GM21360 (cell line): ENCODE results near the gene TOMT.
A peak's percentile ranks its signal among the peaks of the same experiment; 100 is the strongest.

Source experiments
- ATAC-seq: cut with Tn5 transposase; IDR thresholded peaks from one replicate; pipeline ENCODE4 v1.9.1; 2021; ENCODE audit warnings: mild to moderate bottlenecking, moderate library complexity; ENCODE audit not compliant: unreplicated experiment

The TOMT gene, protein sequence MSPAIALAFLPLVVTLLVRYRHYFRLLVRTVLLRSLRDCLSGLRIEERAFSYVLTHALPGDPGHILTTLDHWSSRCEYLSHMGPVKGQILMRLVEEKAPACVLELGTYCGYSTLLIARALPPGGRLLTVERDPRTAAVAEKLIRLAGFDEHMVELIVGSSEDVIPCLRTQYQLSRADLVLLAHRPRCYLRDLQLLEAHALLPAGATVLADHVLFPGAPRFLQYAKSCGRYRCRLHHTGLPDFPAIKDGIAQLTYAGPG

DNA sequence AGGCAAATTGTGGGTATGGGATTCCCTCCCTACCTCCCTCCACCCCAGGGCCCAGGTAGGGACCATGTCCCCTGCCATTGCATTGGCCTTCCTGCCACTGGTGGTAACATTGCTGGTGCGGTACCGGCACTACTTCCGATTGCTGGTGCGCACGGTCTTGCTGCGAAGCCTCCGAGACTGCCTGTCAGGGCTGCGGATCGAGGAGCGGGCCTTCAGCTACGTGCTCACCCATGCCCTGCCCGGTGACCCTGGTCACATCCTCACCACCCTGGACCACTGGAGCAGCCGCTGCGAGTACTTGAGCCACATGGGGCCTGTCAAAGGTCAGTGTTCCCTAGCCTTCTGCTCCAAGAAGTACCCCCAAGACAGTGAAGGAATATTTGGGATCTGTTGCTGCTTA is at the start of gene TOMT:
TOMT (plus strand) TSS at position 37 of the 400 bp plus-strand sequence; CDS start at position 65, 28 bp downstream.
- no peak for ATAC-seq

DNA sequence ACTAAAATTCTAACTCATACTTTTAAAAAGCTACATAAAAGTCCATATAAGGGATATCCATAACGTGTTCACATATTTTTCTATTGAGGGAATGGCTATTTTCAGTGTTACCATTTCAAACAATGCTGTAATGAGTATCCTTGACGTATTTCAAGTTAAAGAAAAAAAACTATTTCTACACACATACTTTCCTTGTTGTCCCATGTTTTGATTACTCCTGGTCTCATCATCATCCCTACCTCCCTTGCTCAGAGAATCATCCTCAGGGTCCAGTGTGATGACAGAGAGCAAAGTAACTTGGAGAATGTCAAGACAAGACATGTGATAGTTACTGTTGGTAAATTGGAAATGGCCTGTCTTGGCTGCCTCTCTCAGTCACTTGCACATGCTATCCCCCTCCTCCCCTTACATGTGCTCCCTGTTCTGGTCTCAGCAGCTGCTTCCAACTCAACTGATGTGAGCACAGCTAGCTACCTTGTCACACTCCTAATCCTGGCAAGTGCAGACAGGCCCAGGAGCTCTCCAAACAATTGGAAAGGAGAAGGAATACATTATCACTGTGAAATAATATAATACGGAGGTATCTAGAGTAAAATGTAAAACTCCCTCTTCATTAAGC is 47.2 kb upstream of the TOMT start:
- ATAC-seq: no peak

DNA sequence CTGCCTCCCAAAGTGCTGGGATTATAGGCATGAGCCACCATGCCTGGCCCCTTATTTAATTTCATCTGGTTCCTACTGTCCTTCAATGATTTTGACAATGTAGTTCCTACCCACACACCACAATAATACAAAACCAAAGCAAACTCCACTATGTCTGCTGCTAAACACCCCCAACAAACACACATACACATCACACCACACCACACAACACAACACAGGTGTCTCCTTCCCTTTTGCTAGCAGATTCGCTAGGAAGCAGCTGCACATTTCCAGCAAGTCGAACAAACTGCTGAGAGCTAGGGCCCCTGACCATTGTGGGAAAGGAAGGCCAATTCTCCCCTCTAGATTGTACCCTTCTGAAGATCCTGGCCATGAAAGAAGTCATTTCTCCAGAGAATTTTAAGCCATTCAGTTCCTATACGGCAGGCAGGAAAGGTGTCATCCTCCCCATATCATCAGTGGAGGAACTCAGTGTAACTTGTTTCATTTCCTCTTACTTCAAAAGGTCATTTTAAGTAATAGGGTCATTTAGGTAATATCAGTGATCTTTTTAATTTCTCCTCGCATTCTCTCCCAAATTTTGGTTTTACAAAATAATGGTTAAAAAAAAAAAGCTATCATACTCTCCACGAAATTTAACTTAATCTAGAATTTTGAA is 43.9 kb upstream of the TOMT start:
- no peak for ATAC-seq

DNA sequence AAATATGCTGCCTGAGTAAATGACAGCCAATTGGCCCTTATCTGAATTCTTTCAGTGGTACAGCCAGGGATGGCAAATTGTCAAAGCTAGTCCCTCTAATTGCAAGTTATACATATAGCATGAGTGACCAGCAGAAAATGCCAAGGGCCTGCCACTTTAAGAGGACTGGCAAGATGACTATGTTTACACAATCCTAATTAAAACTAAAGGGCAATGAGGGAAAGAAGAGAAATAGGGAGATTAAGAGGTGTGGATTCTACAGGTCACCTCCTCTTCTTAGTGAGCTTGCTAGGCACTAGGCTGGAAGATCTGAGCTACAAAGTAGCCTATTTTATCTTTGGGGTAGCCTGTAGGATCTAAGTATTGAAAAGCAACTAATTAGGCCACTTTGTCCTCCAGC is 38.9 kb upstream of the TOMT start:
- no peak for ATAC-seq

DNA sequence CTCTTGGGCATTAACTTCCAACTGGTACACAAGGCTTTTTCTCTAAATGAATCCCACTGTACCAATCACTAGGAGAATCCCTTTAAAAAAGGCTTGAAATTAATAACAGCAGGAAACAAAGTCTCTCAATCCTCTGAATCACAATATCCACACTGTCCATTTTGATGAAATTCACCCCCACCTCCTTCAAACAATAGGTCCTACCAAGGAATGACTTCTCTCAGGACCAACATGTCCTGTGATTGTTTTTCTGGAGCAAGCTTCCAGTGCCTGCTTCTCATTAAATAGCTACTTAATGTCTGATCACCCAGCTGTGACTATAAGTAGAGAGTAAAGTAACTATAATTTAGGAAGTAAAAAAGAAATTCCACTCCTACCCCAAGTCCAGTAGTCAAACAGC is 38.5 kb upstream of the TOMT start:
- no peak for ATAC-seq

DNA sequence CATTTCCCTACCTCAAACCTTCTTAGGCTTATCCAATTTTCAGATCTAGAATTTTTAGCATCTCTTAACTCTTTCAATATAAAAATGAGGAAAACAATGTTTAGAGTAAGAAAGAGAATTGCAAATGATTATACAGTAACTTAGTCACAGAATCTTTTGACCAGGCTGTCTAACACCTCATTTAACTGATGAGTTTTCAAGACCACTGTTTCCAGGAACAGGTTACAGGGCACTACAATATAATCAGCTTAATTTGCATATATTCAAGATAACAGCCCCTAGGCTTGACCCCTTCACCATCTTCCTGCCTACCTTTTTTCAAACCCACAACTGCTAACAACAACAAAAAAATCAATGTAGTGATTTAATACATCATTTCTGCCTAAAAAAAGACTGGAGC is 38.0 kb upstream of the TOMT start:
- ATAC-seq: no peak

DNA sequence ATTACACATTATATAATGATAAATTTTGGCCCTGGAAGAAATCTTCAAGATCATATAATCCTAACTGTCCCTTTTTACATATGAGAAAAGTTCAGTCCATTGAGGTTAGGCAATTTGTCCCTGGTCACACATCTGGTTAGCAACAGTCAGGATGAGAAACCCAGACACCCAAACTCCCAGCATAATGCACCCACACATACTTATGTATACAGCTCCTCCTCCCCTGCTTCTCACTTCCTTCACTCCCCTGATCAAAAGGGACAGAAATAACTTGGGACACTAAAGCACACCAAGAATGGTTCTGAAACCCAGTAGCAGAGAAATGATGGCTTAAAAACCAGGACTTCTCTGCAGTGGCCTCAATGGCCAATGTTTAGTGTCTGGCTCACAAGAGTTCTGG is 36.5 kb upstream of the TOMT start:
- no peak for ATAC-seq

DNA sequence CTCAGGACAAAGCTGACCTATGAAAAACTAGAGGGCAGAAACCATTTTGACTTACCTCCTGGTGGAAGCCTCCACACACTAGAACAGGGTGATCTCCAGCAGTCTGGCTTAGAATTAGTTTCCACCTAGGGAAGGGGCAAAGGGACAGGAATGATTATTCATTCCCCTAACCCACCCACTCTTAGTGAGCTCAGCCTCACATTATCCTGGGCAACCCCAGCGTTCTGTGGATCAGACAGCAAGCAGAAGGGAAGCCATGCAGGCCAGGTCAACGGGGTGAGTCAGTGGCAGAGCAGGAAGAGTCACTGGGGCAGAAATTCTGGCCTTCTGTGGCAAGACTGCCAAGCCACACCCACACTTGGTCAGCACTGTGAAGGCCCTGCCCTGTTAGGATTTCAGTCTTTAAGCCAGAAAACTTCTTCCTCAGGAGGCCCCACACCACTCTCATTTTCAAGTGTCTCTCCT is 35.9 kb upstream of the TOMT start:
- peak; percentile 62 for ATAC-seq

DNA sequence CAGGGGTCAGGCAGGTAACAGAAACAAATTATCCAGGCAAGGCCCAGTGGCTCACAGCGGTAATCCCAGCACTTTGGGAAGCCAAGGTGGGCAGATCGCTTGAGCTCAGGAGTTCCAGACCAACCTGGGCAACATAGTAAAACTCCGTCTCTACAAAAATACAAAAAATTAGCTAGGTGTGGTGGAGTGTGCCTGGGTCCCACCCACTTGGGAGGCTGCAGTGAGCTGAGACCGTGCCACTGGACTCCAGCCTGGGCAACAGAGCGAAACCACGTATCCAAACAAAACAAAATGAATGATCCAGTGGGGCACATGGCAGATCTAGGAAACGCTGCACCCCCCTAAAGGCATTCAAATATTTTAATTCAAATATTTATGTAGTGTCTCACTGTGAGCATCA is 35.2 kb upstream of the TOMT start:
- no peak for ATAC-seq

DNA sequence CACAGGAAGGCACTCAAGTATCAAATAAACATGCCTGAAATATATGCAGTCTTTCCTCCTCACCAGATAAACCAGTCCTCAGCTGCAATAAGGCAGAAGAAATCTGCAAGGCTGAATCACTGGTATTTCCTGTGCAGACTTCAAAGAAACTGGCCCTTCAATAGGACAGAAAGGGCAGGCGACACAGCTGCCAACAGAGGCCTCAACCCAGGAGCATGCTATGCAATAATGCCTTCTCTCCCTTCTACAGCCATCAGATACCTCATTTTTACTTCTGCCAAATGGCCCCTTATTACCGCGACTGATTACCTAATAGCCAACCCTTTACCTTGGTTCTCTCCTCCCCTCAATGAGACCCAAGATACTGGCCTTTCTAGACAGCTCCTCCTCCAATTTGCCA is 33.4 kb upstream of the TOMT start:
- no peak for ATAC-seq

DNA sequence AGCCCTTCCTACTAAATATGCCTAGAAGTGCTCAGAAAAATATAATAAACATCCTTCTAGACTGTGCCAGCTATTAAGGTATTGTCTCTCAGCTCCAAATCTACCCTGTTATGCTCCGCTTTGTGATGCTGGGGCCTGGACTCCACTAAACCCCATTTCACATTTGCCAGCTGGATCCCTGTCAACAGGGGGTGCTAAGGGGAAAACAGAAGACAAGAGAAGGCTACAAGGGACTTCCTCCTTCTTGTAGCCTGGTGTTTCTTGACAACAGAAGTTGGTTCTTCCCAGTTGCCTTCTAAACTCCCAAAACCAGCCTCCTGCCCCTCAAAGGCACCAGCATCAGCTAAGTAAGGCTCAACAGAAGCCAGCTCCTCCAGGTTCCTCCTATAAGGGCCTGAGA is 30.6 kb upstream of the TOMT start:
- no peak for ATAC-seq

DNA sequence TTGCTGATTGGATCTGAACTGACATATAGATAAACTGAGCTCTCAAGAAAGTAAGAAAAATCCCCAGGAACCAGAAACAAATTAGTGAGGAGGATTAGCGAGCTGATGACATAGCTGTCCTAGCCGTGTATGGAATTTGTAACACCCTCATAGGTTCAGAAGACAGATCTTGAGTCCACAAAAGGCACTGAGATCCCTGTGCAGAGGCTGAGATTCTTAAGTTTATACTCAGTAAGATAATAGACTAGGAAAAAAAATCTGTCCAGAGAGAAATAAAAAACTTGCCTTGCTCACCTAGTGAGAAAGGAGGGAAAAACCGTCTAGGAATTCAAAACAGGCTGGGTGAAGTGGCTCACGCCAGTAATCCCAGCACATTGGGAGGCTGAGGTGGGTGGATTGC is 30.0 kb upstream of the TOMT start:
- ATAC-seq: no peak

DNA sequence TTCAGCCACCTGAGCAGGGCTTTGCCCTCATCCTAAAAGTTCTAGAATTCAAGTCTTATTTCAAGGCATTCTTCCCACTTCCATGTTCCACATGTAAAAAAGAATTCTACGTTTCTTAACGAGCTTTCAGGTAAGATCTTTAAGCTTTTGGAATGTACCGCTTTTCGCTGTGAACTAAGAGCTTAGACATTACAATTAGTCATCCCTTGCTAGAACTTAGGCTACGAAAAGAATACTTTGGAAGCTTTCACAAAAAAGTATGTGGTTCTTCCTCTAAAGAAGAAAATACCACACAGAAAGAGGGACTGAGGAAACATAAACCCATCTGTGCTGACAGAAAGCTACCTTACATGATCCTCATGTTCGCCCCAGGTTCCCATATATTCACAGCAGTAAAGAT is 27.2 kb upstream of the TOMT start:
- ATAC-seq: no peak

DNA sequence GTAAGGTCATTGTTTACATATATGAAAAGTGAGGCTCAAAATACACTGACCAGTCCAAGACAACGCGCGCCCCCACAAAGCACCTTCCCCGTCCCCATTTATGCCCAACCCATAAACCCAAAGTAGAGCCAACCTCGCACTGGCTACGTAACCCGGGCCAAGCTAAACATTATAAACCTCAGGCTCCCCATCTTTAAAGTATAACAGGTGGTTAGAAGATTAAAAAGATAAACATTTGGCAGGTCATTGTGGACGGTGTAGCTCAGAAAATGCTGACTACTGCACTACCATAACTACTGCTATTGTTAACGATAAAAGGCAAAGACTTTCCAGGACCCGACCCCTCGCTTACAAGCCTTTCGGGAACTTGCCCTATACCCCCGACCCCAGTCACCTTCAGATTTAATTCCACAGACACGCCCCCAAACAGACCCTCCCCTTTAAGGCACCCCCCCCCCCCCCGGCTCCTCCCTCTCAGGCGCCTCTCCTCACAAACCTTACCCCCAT is 25.9 kb upstream of the TOMT start:
- no peak for ATAC-seq

DNA sequence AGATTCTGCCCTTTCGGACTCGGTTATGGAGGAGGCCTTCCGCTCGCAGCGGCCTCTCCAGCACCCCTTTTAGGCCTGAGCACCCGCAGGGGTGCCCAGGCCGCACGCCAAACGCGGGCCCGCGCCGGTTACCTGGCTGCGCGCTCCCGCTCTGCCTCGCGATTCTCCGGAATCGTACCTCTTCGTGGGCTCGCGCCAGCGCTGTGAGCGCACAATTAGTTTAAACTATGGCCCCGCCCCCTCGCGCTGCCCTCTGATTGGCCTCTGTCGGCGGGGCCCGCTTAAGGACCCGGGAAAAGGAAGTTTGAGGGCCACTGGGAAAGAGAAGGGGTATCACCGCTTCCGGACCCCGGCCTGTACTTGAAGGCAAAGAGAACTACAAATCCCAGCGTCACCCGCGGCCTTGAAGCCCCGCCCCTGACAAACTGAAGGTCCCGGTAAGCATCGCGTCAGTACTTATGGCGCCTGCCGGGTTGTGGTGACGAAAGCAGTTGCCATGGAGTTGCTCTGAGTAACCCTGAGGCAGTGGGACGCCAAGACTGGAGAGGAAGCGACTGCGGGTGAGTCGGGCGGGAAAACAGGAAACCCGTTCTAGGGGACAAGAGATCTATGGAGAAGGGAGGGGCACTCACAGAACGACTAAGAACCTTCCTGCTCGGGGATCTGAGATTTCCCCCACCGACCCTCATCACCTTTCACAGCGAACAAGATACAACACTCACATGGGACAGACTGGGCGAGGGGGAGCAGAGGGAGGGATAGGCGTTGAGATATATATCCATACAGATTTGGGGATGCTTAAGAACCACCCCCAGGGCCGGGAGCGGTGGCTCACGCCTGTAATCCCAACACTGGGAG is 25.2 kb upstream of the TOMT start, which contains the start of the genes LRRC51 and NUMA1:
LRRC51 (plus strand) TSS at position 525 of the 858 bp plus-strand sequence. CDS start 8,234 bp downstream, outside the sequence.
NUMA1 (minus strand) TSS at position 217 of the 858 bp plus-strand sequence. CDS start 44,599 bp downstream, outside the sequence.
- peak; percentile 95 for ATAC-seq

DNA sequence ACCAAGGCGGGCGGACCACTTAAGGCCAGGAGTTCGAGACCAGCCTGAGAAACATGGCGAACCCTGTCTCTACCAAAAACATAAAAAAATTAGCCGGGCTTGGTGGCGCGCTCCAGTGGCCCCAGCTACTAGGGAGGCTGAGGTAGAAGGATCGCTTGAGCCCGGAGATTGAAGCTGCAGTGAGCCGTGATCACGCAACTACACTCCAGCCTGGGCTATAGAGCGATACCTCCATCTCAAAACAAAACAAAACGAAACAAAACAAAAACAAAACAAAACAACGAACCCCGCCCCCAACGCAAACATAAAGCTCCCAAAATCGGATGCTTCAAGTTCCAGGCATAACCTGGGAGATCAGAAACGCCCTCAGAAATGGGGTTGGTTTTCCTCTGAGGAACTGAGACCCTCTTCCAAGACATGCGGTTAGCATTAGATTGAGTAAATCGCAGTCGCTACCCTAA is 24.5 kb upstream of the TOMT start:
- no peak for ATAC-seq

DNA sequence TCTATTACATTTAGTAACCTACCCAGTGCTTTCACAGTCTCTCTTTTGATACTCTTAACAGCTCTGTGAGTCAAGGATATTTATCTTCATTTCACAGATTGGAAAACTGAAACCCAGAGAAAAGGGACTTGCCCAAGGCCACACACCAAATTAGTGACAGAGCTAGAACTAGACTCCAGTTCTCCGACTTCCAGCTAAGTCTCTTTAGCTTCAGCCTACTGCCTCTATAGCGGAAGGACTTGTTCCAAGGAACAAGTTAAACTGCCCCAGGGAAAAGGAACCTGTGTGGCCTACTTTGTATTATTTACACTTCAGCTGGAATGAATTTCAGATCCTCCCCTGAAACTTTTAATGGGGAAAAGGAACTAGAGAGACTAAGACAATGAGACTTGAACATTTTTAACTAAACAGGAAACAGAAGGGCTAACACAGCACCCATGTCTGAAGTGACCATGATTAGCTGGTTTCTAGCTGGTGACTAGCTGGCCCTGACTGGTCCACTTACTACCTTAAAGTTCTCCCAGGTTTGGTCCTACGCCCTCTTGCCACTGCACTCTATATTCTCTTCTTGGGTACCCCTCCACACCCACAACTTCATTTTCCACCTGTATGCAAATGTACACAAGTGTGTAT is 23.8 kb upstream of the TOMT start:
- ATAC-seq: no peak

DNA sequence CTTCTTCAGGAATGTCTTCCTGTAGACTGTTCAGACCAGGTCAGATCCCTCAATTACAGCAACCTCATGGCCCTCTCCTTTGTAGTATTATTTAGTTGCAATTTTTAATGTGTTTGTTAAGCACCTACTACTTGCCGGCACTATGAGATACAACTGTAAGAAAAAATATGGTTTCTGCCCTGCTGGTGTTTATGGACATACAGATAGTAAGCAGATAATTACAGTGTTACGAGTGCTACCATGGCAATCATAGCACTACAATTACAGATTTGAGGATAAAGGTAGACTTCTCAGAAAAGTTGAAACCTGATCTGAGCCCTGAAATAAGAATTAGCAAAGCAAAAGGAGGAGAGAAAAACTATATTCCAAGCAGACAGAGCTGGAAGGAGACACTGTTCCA is 22.3 kb upstream of the TOMT start:
- ATAC-seq: no peak

DNA sequence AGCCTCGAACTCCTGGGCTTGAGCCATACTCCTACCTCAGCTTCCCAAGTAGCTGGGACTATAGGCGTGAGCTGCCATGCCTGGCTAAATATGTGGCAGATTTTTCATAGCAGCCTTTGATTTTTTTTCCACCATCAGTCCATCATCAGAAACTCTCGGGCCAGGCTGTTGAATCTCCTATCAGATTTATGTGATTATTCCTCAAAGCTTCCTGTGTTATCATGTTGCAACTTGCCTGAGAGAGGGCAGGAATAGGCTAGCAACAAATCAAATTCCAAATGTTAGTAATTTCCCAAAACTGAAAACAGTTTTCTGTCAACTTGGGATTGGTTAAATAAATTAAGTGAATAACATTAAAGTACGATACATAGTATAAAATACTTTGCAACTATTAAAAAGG is 21.6 kb upstream of the TOMT start:
- no peak for ATAC-seq

DNA sequence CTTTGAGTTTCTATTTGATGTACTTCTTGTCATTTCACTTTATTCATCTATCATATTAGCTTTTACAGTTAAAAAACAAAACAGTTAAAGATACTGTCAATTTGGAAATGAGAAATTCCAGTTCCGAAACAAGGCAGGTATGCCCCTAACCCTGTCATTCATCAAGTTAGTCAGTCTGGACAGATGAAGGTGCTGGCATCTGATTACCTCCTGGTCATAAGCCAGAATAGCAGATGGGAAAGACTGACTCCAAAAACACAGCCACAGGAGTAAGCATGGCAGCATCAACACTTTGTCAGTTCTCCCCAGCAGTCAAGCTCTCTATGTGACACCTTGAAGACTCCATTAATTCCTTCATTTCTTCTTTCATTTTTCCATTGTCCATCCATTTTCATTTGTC is 20.8 kb upstream of the TOMT start:
- no peak for ATAC-seq
